Adipocyte (in vitro differentiated cells): ENCODE data around the gene NGEF.
A peak's percentile ranks its signal among the peaks of the same experiment; 100 is the strongest.
"Not testable (repeated sequence)": the region's sequence is repeated elsewhere in the genome, so short reads cannot be mapped to it uniquely, and the experiment has no call there.

ENCODE experiments used
- DNase-seq: peaks from one replicate; pipeline ENCODE4 v3.0.0-alpha.2; 2015; ENCODE audit warnings: low read depth
- H3K27me3 ChIP-seq: replicated peaks from 2 replicates; pipeline ENCODE4 v1.7.0; 2013; ENCODE audit warnings: mild to moderate bottlenecking, low read length, moderate library complexity; ENCODE audit not compliant: control insufficient read depth, insufficient read depth
- H3K36me3 ChIP-seq: 2 replicates; pipeline ENCODE4 v1.7.0; 2013; ENCODE audit warnings: low read length, mild to moderate bottlenecking, moderate library complexity; ENCODE audit not compliant: control insufficient read depth, insufficient read depth, severe bottlenecking
- H3K4me1 ChIP-seq: 2 replicates; pipeline ENCODE4 v1.7.0; 2013; ENCODE audit warnings: mild to moderate bottlenecking, low read length, moderate library complexity; ENCODE audit not compliant: control insufficient read depth, insufficient read depth
- H3K4me3 ChIP-seq: 2 replicates; pipeline ENCODE4 v1.7.0; 2013; ENCODE audit warnings: mild to moderate bottlenecking, low read length, moderate library complexity
- H3K9ac ChIP-seq: 2 replicates; pipeline ENCODE4 v1.7.0; 2013; ENCODE audit warnings: mild to moderate bottlenecking, low read length, moderate library complexity
- H3K9me3 ChIP-seq: 2 replicates; pipeline ENCODE4 v1.7.0; 2013; ENCODE audit warnings: mild to moderate bottlenecking, low read length, moderate library complexity; ENCODE audit not compliant: control insufficient read depth

The NGEF gene

DNA sequence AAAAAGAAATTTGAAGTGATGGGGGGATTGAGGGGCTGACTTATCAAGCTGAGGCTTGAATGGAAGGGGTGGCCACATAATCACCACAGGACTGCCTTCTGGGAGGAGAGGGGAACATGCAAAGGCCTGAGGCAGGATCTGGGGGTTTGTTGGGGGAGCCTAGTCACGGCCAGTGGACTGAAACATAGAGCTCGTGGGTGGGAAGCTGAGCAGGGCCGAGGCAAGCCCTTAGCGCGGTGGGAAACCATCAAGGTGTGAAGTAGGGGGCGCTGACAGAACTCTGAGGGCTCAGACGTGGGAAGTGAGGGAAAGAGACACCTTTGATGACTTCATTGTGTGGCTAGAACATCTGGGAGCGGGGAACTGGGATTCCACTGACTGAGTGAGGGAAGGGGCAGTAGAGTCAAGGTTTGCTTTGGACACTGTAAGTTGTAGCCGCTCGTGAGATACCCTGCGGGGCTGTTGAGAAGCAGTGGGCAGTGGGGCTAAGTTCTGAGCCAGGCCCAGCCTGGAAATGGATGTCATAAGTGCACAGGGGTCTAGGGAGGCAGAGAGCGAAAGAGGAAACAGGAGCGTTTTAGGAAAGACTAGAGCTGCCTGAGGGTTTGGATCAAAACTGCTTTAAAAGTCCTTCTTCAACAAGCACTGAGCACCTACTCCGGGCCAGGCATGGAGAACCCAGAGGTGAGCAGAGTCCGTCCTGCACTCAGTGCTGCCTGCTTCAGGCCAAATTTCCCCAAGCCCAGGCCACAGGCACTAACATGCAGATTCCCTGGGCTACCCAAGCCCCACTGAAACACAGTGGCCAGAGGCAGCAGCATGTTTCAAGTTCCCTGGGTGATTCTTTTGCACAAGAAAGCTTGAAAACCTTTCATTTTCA is 143.7 kb downstream of the NGEF start:
- no peak overlapping the region for H3K4me3 ChIP-seq
- H3K9me3 ChIP-seq, result no peaks in the 10 kb centered on the region
- no peaks in the 10 kb centered on the region for H3K27me3 ChIP-seq
- no peaks in the 10 kb centered on the region for H3K4me1 ChIP-seq
- H3K9ac ChIP-seq, result no peak overlapping the region
- H3K36me3 ChIP-seq, result peaks cover 5% of the 10 kb centered on the region
- no peak for DNase-seq

GRCh38 chr2:232866104-232866503 is 147.0 kb downstream of the NGEF start:
- H3K4me1 ChIP-seq, result no peaks in the 10 kb centered on the region
- peaks cover 15% of the 10 kb centered on the region for H3K36me3 ChIP-seq
- no peak overlapping the region for H3K4me3 ChIP-seq
- no peaks in the 10 kb centered on the region for H3K9me3 ChIP-seq
- DNase-seq, result no peak
- no peaks in the 10 kb centered on the region for H3K27me3 ChIP-seq
- no peak overlapping the region for H3K9ac ChIP-seq

- Histone ChIP-seq H3K27me3 (no peaks in the 10 kb centered on the region), H3K4me1 (no peaks in the 10 kb centered on the region), H3K9me3 (no peaks in the 10 kb centered on the region), H3K9ac (no peak overlapping the region), H3K36me3 (peaks cover 23% of the 10 kb centered on the region), H3K4me3 (no peak overlapping the region)
- DNase-seq, result no peak
Observed at GRCh38 chr2:232865165-232865564, 147.9 kb downstream of the NGEF start.

DNA sequence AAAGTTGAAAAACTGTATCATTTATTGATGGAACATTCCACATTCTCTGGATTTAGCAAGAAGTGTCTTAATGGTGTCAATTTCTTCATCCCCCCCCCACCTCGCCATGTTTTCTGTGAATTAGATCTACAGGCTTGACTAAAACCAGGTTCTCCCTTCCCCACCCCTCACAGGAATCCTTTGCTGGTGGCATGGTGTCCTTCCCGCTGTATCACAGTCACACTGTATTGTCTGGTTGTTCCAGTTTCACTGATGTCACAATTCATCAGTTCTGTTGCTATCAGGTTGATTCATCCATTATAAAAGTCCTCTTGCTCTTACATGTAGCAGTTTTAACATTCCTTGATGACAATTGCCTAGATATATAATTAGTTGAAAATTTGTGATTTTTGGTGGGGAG is 149.1 kb downstream of the NGEF start:
- Histone ChIP-seq H3K4me1 (no peaks in the 10 kb centered on the region), H3K36me3 (peaks cover 32% of the 10 kb centered on the region), H3K4me3 (no peak overlapping the region), H3K9ac (no peak overlapping the region), H3K27me3 (no peaks in the 10 kb centered on the region), H3K9me3 (no peaks in the 10 kb centered on the region)
- no peak for DNase-seq

DNA sequence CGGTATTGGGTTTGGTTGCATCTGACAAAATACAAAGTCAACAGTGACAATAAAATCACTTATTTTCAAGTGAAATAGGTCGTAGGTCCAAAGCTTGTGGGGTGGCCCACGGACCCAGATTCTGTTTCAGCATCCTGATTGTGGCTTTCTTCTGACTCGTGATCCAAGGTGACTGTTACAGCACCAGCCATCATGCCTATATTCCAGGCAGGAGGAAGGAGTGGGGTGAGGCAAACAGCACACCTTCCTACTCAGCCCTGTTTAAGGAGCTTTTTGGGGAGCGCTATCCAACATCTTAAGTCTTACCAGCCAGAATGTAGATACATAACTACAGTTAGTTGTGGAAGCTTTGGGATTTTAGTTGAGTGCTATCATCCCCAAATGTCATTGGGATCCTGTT is 151.7 kb downstream of the NGEF start:
- DNase-seq, result no peak
- H3K27me3 ChIP-seq, result no peaks in the 10 kb centered on the region
- no peak overlapping the region for H3K9ac ChIP-seq
- H3K4me1 ChIP-seq, result peaks cover 13% of the 10 kb centered on the region
- peaks cover 54% of the 10 kb centered on the region for H3K36me3 ChIP-seq
- no peak overlapping the region for H3K4me3 ChIP-seq
- no peaks in the 10 kb centered on the region for H3K9me3 ChIP-seq

- peaks cover 60% of the 10 kb centered on the region for H3K36me3 ChIP-seq
- H3K27me3 ChIP-seq, result no peaks in the 10 kb centered on the region
- no peak overlapping the region for H3K9ac ChIP-seq
Observed at GRCh38 chr2:232860593-232861241, 152.3 kb downstream of the NGEF start.

DNA sequence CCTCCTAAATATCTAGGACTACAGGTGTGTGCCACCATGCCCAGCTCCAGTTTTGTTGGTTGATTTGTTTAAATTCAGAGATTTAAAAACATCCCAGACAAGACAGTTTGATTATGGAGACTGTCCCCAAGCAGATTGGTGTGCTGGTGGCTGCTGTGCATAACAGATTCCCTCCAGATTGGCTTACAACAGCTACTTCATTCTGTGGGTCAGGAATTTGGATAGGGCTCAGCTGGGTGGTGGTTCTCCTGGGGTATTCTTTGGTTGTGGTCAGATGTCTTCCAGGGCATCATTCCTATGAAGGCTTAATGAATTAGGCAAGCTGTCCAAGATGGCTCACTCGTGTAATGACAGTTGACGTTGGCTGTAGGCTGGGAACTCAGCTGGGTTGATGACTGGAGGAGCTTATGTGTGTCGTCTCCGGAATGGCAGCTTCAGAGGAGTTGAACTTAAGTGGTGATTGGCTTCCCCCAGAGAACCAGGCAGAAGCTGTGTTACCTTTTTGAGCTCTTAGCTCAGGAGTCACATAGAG is 153.6 kb downstream of the NGEF start:
- Histone ChIP-seq H3K9me3 (no peaks in the 10 kb centered on the region), H3K4me1 (peaks cover 14% of the 10 kb centered on the region), H3K9ac (no peak overlapping the region), H3K4me3 (no peak overlapping the region), H3K27me3 (no peaks in the 10 kb centered on the region), H3K36me3 (peaks cover 67% of the 10 kb centered on the region)
- DNase-seq, result no peak

More at GRCh38 chr2:232860593-232861241, 152.3 kb downstream of the NGEF start:
- Histone ChIP-seq H3K4me3 (no peak overlapping the region), H3K9me3 (no peaks in the 10 kb centered on the region), H3K4me1 (peaks cover 14% of the 10 kb centered on the region)
- no peak for DNase-seq

DNA sequence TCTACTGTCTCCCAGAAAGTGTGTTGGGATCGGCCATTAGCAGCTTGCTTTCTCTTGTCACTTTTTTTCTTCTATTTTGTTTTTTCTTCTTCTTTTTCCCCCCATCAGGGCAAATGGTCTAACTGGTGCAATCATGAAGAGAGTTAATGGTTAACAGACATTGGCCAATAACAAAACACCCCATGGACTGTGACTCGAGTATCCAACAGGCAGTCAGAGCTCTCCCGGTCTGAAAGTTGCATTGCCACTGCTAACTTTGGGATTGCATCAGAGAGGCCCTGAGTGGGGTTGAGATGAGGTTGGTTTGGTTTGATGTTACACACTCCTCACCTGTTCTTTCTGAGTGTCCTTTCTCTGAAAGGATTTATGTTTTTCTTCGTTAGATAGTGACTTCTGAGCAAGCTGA is 155.9 kb downstream of the NGEF start:
- no peaks in the 10 kb centered on the region for H3K27me3 ChIP-seq
- peak overlapping the region; percentile 2 for H3K9ac ChIP-seq
- DNase-seq, result peak; percentile 79
- H3K4me1 ChIP-seq, result peaks cover 31% of the 10 kb centered on the region
- H3K9me3 ChIP-seq, result no peaks in the 10 kb centered on the region
- peaks cover 65% of the 10 kb centered on the region for H3K36me3 ChIP-seq
- no peak overlapping the region for H3K4me3 ChIP-seq

DNA sequence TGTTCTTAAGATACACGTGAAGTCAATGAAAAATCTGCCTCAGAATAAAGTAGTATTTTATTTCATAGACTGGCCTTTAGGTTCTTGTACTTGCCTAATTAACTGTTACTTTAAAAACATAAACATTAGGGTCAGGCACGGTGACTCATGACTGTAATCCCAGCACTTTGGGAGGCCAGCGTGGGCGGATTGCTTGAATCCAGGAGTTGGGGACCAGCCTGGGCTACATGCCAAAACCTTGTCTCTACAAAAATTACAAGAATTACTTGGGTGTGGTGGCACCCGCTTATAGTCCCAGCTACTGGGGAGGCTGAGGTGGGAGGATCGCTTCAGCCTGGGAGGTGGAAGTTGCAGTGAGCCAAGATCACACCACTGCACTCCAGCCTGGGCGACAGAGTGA is 159.0 kb downstream of the NGEF start:
- Histone ChIP-seq H3K4me3 (no peak overlapping the region), H3K36me3 (peaks cover 71% of the 10 kb centered on the region), H3K9ac (peak overlapping the region; percentile 5), H3K27me3 (no peaks in the 10 kb centered on the region), H3K4me1 (peaks cover 31% of the 10 kb centered on the region), H3K9me3 (no peaks in the 10 kb centered on the region)
- peak; percentile 90 for DNase-seq

- Histone ChIP-seq H3K9ac (no peak overlapping the region), H3K36me3 (peaks cover 71% of the 10 kb centered on the region), H3K4me1 (peaks cover 31% of the 10 kb centered on the region), H3K9me3 (no peaks in the 10 kb centered on the region), H3K27me3 (no peaks in the 10 kb centered on the region), H3K4me3 (no peak overlapping the region)
- DNase-seq, result no peak
Observed at GRCh38 chr2:232852676-232853075, 160.4 kb downstream of the NGEF start.

GRCh38 chr2:232852081-232852480 is 161.0 kb downstream of the NGEF start:
- H3K27me3 ChIP-seq, DNase-seq, H3K9me3 ChIP-seq, H3K4me3 ChIP-seq, H3K9ac ChIP-seq: not testable (repeated sequence)
- H3K4me1 ChIP-seq, result peaks cover 26% of the 10 kb centered on the region
- peaks cover 71% of the 10 kb centered on the region for H3K36me3 ChIP-seq
